ENCODE measurements around the gene ZDHHC18.
"Not testable (repeated sequence)": the region's sequence is repeated elsewhere in the genome, so short reads cannot be mapped to it uniquely, and the experiment has no call there.

ZDHHC18 gene

DNA sequence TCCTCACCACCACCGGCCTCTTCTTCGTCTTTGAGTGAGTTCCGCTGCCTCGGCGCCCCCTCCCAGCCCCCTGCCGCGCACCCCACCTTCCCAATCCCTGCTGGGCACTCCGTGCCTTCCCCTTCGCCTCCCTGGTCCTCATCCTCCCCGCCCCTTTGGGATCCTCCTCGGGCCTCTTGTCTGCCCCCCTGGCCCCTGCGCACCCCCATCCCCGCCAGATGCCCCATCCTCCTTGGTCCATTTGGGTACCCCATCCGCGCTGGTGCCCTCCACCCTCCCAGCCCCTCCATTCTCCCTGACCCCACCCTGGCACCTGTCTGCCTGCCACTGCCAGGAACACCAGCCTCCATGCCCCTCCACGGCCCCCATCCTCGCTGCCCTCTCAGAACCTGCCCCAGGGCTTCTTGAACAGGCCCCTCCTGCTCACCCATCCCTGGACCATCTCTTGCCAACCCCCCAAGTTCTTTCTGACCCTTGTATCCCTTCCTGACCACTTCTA, 667 bp downstream of the ZDHHC18 start:
- FAIRE-seq (no peak), DNase-seq (ENCODE audit: insufficient read length) (no peak)
- TF ChIP-seq TAF1 (IDR thresholded peaks at IDR 0.05; ENCODE audit: borderline replicate concordance, low read depth, low read length) (no peak), POLR2A (IDR thresholded peaks at IDR 0.05; ENCODE audit: low read depth, low read length) (no peak), POLR2AphosphoS5 (IDR thresholded peaks at IDR 0.05; ENCODE audit: low read depth, low read length) (no peak)

- DNase-seq (ENCODE audit: insufficient read length) (no peak), FAIRE-seq (no peak)
- TF ChIP-seq POLR2A (IDR thresholded peaks at IDR 0.05; ENCODE audit: low read depth, low read length) (no peak), TAF1 (IDR thresholded peaks at IDR 0.05; ENCODE audit: borderline replicate concordance, low read depth, low read length) (no peak), POLR2AphosphoS5 (IDR thresholded peaks at IDR 0.05; ENCODE audit: low read depth, low read length) (no peak)
Observed at GRCh38 chr1:26827663-26828062, 1.2 kb downstream of the ZDHHC18 start.

DNA sequence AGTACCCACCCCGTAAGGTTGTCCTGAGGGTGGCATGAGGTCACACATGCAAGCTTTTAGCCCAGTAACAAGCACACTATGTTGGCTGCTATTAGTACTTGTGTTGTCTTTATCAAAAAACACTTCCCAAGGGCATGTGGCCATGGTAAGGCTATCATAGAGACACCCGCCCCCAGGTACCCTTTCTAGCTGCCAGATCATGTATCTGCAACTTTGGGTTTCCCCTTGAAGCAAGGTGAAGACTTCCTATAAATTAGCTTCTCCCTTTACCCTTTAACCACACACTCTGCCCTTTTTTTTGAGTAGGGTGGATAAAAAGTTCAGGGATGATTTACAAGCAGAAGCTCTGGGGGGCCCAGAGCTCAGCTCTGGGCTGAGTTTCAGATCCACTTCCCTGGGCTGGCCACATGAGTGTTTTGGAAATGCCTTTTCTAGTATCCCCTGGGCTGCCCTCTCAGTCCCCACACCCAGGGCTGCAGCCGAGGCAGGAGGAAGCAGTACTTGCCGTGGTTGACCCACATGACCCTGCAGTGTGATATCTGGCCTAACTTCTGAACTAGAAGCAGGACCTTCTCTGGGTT, 2.0 kb downstream of the ZDHHC18 start:
- no peak for FAIRE-seq
- TF ChIP-seq POLR2A (IDR thresholded peaks at IDR 0.05; ENCODE audit: low read depth, low read length) (no peak), TAF1 (IDR thresholded peaks at IDR 0.05; ENCODE audit: borderline replicate concordance, low read depth, low read length) (no peak), POLR2AphosphoS5 (IDR thresholded peaks at IDR 0.05; ENCODE audit: low read depth, low read length) (no peak)
- DNase-seq (ENCODE audit: insufficient read length) = no peak

- no peak for FAIRE-seq
- no peak for TF ChIP-seq POLR2A (IDR thresholded peaks at IDR 0.05; ENCODE audit: low read depth, low read length)
- TF ChIP-seq TAF1 (IDR thresholded peaks at IDR 0.05; ENCODE audit: borderline replicate concordance, low read depth, low read length) = no peak
- no peak for TF ChIP-seq POLR2AphosphoS5 (IDR thresholded peaks at IDR 0.05; ENCODE audit: low read depth, low read length)
- no peak for DNase-seq (ENCODE audit: insufficient read length)
Observed at GRCh38 chr1:26829184-26829911, 2.9 kb downstream of the ZDHHC18 start.

GRCh38 chr1:26831059-26831458, 4.6 kb downstream of the ZDHHC18 start:
- TF ChIP-seq POLR2AphosphoS5 (IDR thresholded peaks at IDR 0.05; ENCODE audit: low read depth, low read length) = no peak
- no peak for TF ChIP-seq TAF1 (IDR thresholded peaks at IDR 0.05; ENCODE audit: borderline replicate concordance, low read depth, low read length)
- no peak for TF ChIP-seq POLR2A (IDR thresholded peaks at IDR 0.05; ENCODE audit: low read depth, low read length)
- DNase-seq (ENCODE audit: insufficient read length) = no peak
- peak; percentile 14 for FAIRE-seq

DNA sequence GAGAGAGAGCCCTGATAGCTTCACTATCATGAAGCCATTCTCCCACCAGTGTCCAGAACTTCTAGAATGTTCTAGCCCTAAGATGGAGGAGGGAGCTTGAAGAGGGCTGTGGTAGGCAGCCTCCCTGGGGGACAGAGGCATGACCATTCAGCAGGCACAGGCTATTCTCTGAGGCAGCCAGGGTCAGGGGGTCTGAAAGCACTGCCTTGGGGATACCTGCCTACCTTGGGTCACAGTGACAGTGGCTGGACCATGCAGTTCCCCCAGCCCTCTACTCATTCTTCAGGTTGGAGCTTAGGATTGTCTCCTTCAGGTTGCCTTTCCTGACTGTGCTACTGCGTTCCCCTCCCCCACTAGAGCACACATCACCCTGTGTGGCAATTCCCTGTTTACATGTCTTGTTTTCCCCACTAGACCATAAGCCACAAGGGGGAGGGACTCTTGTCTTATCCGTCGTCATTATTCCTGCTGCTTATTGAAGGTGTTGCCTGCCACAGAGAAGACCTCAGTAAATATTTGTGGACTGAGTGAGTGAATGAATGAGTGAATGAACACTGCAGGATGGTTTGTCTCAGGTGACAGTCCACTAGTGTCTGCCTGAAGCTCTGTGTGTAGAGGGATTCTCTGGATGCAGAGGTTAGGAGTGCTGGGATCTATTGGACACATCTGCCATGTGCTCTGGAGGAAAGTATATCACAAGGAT, 5.2 kb downstream of the ZDHHC18 start:
- DNase-seq (ENCODE audit: insufficient read length) (no peak), FAIRE-seq (peak; percentile 17)
- TF ChIP-seq POLR2A (IDR thresholded peaks at IDR 0.05; ENCODE audit: low read depth, low read length) = no peak
- TF ChIP-seq TAF1 (IDR thresholded peaks at IDR 0.05; ENCODE audit: borderline replicate concordance, low read depth, low read length) = no peak
- TF ChIP-seq POLR2AphosphoS5 (IDR thresholded peaks at IDR 0.05; ENCODE audit: low read depth, low read length) = no peak

- no peak for TF ChIP-seq POLR2A (IDR thresholded peaks at IDR 0.05; ENCODE audit: low read depth, low read length)
- TF ChIP-seq POLR2AphosphoS5 (IDR thresholded peaks at IDR 0.05; ENCODE audit: low read depth, low read length) = no peak
- no peak for TF ChIP-seq TAF1 (IDR thresholded peaks at IDR 0.05; ENCODE audit: borderline replicate concordance, low read depth, low read length)
- peak; percentile 40 for FAIRE-seq
Observed at GRCh38 chr1:26832249-26832960, 5.9 kb downstream of the ZDHHC18 start.

GRCh38 chr1:26833432-26834405, 7.2 kb downstream of the ZDHHC18 start:
- peak; percentile 98 for FAIRE-seq
- peak; percentile 88 for DNase-seq (ENCODE audit: insufficient read length)
- peak; percentile 78 for TF ChIP-seq POLR2A (IDR thresholded peaks at IDR 0.05; ENCODE audit: low read depth, low read length)
- peak; percentile 53; the same call in 1 of the 2 replicates for TF ChIP-seq TAF1 (IDR thresholded peaks at IDR 0.05; ENCODE audit: borderline replicate concordance, low read depth, low read length)
- peak; percentile 78 for TF ChIP-seq POLR2AphosphoS5 (IDR thresholded peaks at IDR 0.05; ENCODE audit: low read depth, low read length)

More at GRCh38 chr1:26832249-26832960, 5.9 kb downstream of the ZDHHC18 start:
- DNase-seq (ENCODE audit: insufficient read length) = no peak

GRCh38 chr1:26837665-26838064, 11.2 kb downstream of the ZDHHC18 start:
- DNase-seq (ENCODE audit: insufficient read length); FAIRE-seq: not testable (repeated sequence)
